Nephron (organoid): Measurements from ENCODE around the gene PLXNB1.

Experiments used
- H3K27ac Mint-ChIP-seq, 3 experiments: 2 replicates each; pipeline ENCODE4 v1.8.0; 2020; ENCODE audit warnings: mixed read lengths in 3 of 3, mild to moderate bottlenecking in 2 of 3, moderate library complexity in 1 of 3
- H3K27me3 Mint-ChIP-seq: 2 replicates; pipeline ENCODE4 v1.8.0; 2021; ENCODE audit warnings: low read depth, mild to moderate bottlenecking, moderate library complexity, mixed read lengths
- H3K36me3 Mint-ChIP-seq: 2 replicates; pipeline ENCODE4 v1.8.0; 2020; ENCODE audit warnings: low read depth, mixed read lengths
- H3K4me1 Mint-ChIP-seq: 2 replicates; pipeline ENCODE4 v1.8.0; 2020; ENCODE audit warnings: mixed read lengths
- H3K4me3 Mint-ChIP-seq, 3 experiments: 2 replicates each; pipeline ENCODE4 v1.8.0; 2020; ENCODE audit warnings: mild to moderate bottlenecking in 3 of 3, mixed read lengths in 3 of 3, moderate library complexity in 2 of 3
- H3K9me3 Mint-ChIP-seq: 2 replicates; pipeline ENCODE4 v1.8.0; 2020; ENCODE audit warnings: mixed read lengths
- CTCF ChIP-seq, 3 experiments: fragments of 200-600 bp; sonication (generic); IDR thresholded peaks; one replicate each; pipeline ENCODE4 v1.5.0; 2021; ENCODE audit warnings: antibody characterized with exemption in 3 of 3; ENCODE audit not compliant: unreplicated experiment in 3 of 3

The PLXNB1 gene

GRCh38 chr3:48413086-48413485 lies 16.8 kb downstream of the PLXNB1 start:
- H3K4me3 Mint-ChIP-seq = no peak overlapping the region
- TF ChIP-seq CTCF (IDR thresholded peaks at IDR 0.05; ENCODE audit: unreplicated experiment in 3 of 3) = no peak
- H3K9me3 Mint-ChIP-seq = no peaks in the 10 kb centered on the region
- no peak overlapping the region for H3K27ac Mint-ChIP-seq
- H3K36me3 Mint-ChIP-seq = peaks cover 47% of the 10 kb centered on the region
- no peaks in the 10 kb centered on the region for H3K4me1 Mint-ChIP-seq
- no peaks in the 10 kb centered on the region for H3K27me3 Mint-ChIP-seq

GRCh38 chr3:48412375-48413001 lies 17.4 kb downstream of the PLXNB1 start:
- Mint-ChIP-seq H3K4me1 (no peaks in the 10 kb centered on the region), H3K27me3 (no peaks in the 10 kb centered on the region), H3K27ac (no peak overlapping the region), H3K4me3 (no peak overlapping the region), H3K36me3 (peaks cover 49% of the 10 kb centered on the region), H3K9me3 (no peaks in the 10 kb centered on the region)
- TF ChIP-seq CTCF (IDR thresholded peaks at IDR 0.05; ENCODE audit: unreplicated experiment in 3 of 3) = no peak

GRCh38 chr3:48411606-48412374 lies 18.1 kb downstream of the PLXNB1 start:
- Mint-ChIP-seq H3K4me1 (no peaks in the 10 kb centered on the region), H3K4me3 (no peak overlapping the region), H3K36me3 (peaks cover 56% of the 10 kb centered on the region)

GRCh38 chr3:48411041-48411588 lies 18.8 kb downstream of the PLXNB1 start:
- TF ChIP-seq CTCF (IDR thresholded peaks at IDR 0.05; ENCODE audit: unreplicated experiment in 3 of 3) = no peak
- H3K4me3 Mint-ChIP-seq = no peak overlapping the region
- H3K27ac Mint-ChIP-seq = no peak overlapping the region
- no peaks in the 10 kb centered on the region for H3K27me3 Mint-ChIP-seq
- H3K9me3 Mint-ChIP-seq = no peaks in the 10 kb centered on the region
- H3K4me1 Mint-ChIP-seq = no peaks in the 10 kb centered on the region
- H3K36me3 Mint-ChIP-seq = peaks cover 59% of the 10 kb centered on the region

More at GRCh38 chr3:48411606-48412374, 18.1 kb downstream of the PLXNB1 start:
- no peaks in the 10 kb centered on the region for H3K9me3 Mint-ChIP-seq
- no peak overlapping the region for H3K27ac Mint-ChIP-seq
- H3K27me3 Mint-ChIP-seq = no peaks in the 10 kb centered on the region
- TF ChIP-seq CTCF (IDR thresholded peaks at IDR 0.05; ENCODE audit: unreplicated experiment in 3 of 3) = no peak

GRCh38 chr3:48410205-48411040 lies 19.5 kb downstream of the PLXNB1 start:
- Mint-ChIP-seq H3K36me3 (peaks cover 58% of the 10 kb centered on the region), H3K9me3 (no peaks in the 10 kb centered on the region), H3K27ac (no peak overlapping the region), H3K27me3 (no peaks in the 10 kb centered on the region), H3K4me1 (no peaks in the 10 kb centered on the region), H3K4me3 (no peak overlapping the region)
- TF ChIP-seq CTCF (IDR thresholded peaks at IDR 0.05; ENCODE audit: unreplicated experiment in 3 of 3) = no peak
